HG03103 (cell line): ENCODE data around the gene TMEM97.

Experiments
- ATAC-seq: cut with Tn5 transposase; IDR thresholded peaks from one replicate; pipeline ENCODE4 v1.9.1; 2021; ENCODE audit warnings: low read depth; ENCODE audit not compliant: unreplicated experiment

TMEM97 gene

GRCh38 chr17:28315846-28316705, 2.9 kb upstream of the TMEM97 start:
- no peak for ATAC-seq

GRCh38 chr17:28317099-28317965, 1.7 kb upstream of the TMEM97 start:
- no peak for ATAC-seq

GRCh38 chr17:28317966-28318758, 838 bp upstream of the TMEM97 start:
- ATAC-seq: no peak

GRCh38 chr17:28319598-28319935, 567 bp downstream of the TMEM97 start:
- ATAC-seq: no peak

- no peak for ATAC-seq
Measured at GRCh38 chr17:28320215-28321061, 1.4 kb downstream of the TMEM97 start.

GRCh38 chr17:28324267-28324745, 5.3 kb downstream of the TMEM97 start:
- ATAC-seq: no peak

- no peak for ATAC-seq
Measured at GRCh38 chr17:28324781-28325180, 5.8 kb downstream of the TMEM97 start.

GRCh38 chr17:28325211-28325610, 6.2 kb downstream of the TMEM97 start:
- ATAC-seq: no peak

- ATAC-seq: no peak
Measured at GRCh38 chr17:28326114-28326513, 7.1 kb downstream of the TMEM97 start.

GRCh38 chr17:28327031-28327607, 8.1 kb downstream of the TMEM97 start:
- no peak for ATAC-seq

- ATAC-seq: no peak
Measured at GRCh38 chr17:28327709-28328108, 8.7 kb downstream of the TMEM97 start.

GRCh38 chr17:28328325-28328724, 9.3 kb downstream of the TMEM97 start:
- ATAC-seq: no peak

- no peak for ATAC-seq
Measured at GRCh38 chr17:28330671-28331070, 11.7 kb downstream of the TMEM97 start.

- ATAC-seq: no peak
Measured at GRCh38 chr17:28331891-28332420, 13.0 kb downstream of the TMEM97 start.

GRCh38 chr17:28333083-28333746, 14.2 kb downstream of the TMEM97 start:
- no peak for ATAC-seq

- no peak for ATAC-seq
Measured at GRCh38 chr17:28334171-28334570, 15.2 kb downstream of the TMEM97 start.

GRCh38 chr17:28334666-28335200, 15.7 kb downstream of the TMEM97 start:
- no peak for ATAC-seq

GRCh38 chr17:28335201-28335958, 16.4 kb downstream of the TMEM97 start, which contains the start of the genes IFT20 and TNFAIP1:
IFT20 (minus strand) TSS chr17:28335472; CDS start chr17:28331985, 3,487 bp downstream.
TNFAIP1 (plus strand) TSS chr17:28335761; CDS start chr17:28339522, 3,761 bp downstream.
- ATAC-seq: peak; percentile 90
